H9 (cell line): ENCODE measurements around the gene RIMBP2. TPM values are rescaled to one million over a fixed set of nuclear protein-coding genes. Genes with fewer than 3 reads are reported as not detected.

Source experiments
- DNase-seq: peaks from one replicate; pipeline ENCODE4 v3.0.0-alpha.2; 2017
- H2AFZ ChIP-seq: one replicate; pipeline ENCODE4 v1.6.1; 2013; ENCODE audit warnings: mild to moderate bottlenecking, low read length, control low read depth, moderate library complexity
- H2AK5ac ChIP-seq: 2 replicates; pipeline ENCODE4 v1.6.1; 2013; ENCODE audit warnings: low read length, control low read depth, mixed read lengths; ENCODE audit not compliant: insufficient read length
- H2BK120ac ChIP-seq: one replicate; pipeline ENCODE4 v1.6.1; 2013; ENCODE audit warnings: low read depth, mild to moderate bottlenecking, low read length, control low read depth, inconsistent platforms; ENCODE audit not compliant: poor library complexity, severe bottlenecking
- H2BK12ac ChIP-seq: 2 replicates; pipeline ENCODE4 v1.6.1; 2013; ENCODE audit warnings: low read length, control low read depth, mixed read lengths, low read depth; ENCODE audit not compliant: insufficient read length
- H2BK15ac ChIP-seq: 2 replicates; pipeline ENCODE4 v1.6.1; 2013; ENCODE audit warnings: low read depth, low read length, control low read depth
- H2BK20ac ChIP-seq: one replicate; pipeline ENCODE4 v1.6.1; 2013; ENCODE audit warnings: low read depth, mild to moderate bottlenecking, low read length, control low read depth, inconsistent platforms; ENCODE audit not compliant: poor library complexity, severe bottlenecking
- H2BK5ac ChIP-seq: 2 replicates; pipeline ENCODE4 v1.6.1; 2013; ENCODE audit warnings: low read length, control low read depth, mixed read lengths; ENCODE audit not compliant: insufficient read length
- H3K14ac ChIP-seq: 2 replicates; pipeline ENCODE4 v1.6.1; 2013; ENCODE audit warnings: low read length, control low read depth; ENCODE audit not compliant: insufficient read depth
- H3K18ac ChIP-seq: 2 replicates; pipeline ENCODE4 v1.6.1; 2013; ENCODE audit warnings: low read depth, mild to moderate bottlenecking, mixed read lengths, low read length, control low read depth; ENCODE audit not compliant: insufficient read length
- H3K23ac ChIP-seq: 2 replicates; pipeline ENCODE4 v1.6.1; 2013; ENCODE audit warnings: low read length, control low read depth, mixed read lengths, low read depth; ENCODE audit not compliant: insufficient read length
- H3K23me2 ChIP-seq: 2 replicates; pipeline ENCODE4 v1.6.1; 2013; ENCODE audit warnings: low read depth, mild to moderate bottlenecking, mixed read lengths, low read length, control low read depth; ENCODE audit not compliant: insufficient read length, poor library complexity, severe bottlenecking
- H3K27ac ChIP-seq: 2 replicates; pipeline ENCODE4 v1.5.1; 2013; ENCODE audit warnings: low read length, control low read depth, mixed read lengths, low read depth; ENCODE audit not compliant: insufficient read length
- H3K27me3 ChIP-seq: 2 replicates; pipeline ENCODE4 v1.6.1; 2013; ENCODE audit warnings: low read length, control low read depth, inconsistent platforms; ENCODE audit not compliant: insufficient read depth
- H3K4ac ChIP-seq: 2 replicates; pipeline ENCODE4 v1.6.1; 2013; ENCODE audit warnings: low read depth, mild to moderate bottlenecking, control low read depth, inconsistent platforms, low read length, moderate library complexity
- H3K4me1 ChIP-seq: 2 replicates; pipeline ENCODE4 v1.6.1; 2013; ENCODE audit warnings: low read length, control low read depth, inconsistent platforms; ENCODE audit not compliant: insufficient read depth
- H3K4me2 ChIP-seq: 2 replicates; pipeline ENCODE4 v1.6.1; 2013; ENCODE audit warnings: low read length, control low read depth, mixed read lengths; ENCODE audit not compliant: insufficient read length, insufficient read depth
- H3K56ac ChIP-seq: 2 replicates; pipeline ENCODE4 v1.6.1; 2013; ENCODE audit warnings: low read depth, mild to moderate bottlenecking, mixed read lengths, low read length, control low read depth; ENCODE audit not compliant: insufficient read length
- H3K79me1 ChIP-seq: 2 replicates; pipeline ENCODE4 v1.6.1; 2013; ENCODE audit warnings: low read depth, mild to moderate bottlenecking, moderate library complexity, low read length, control low read depth, inconsistent platforms; ENCODE audit not compliant: insufficient read depth, poor library complexity, severe bottlenecking
- H3K79me2 ChIP-seq: 2 replicates; pipeline ENCODE4 v1.6.1; 2013; ENCODE audit warnings: low read length, control low read depth, inconsistent platforms; ENCODE audit not compliant: insufficient read depth
- H3K9ac ChIP-seq: 2 replicates; pipeline ENCODE4 v1.6.1; 2013; ENCODE audit warnings: low read length, control low read depth, mixed read lengths; ENCODE audit not compliant: insufficient read length; ENCODE audit errors: extremely low read depth
- H3K9me3 ChIP-seq: one replicate; pipeline ENCODE4 v1.6.1; 2013; ENCODE audit warnings: low read depth, low read length, inconsistent platforms; ENCODE audit not compliant: control insufficient read depth
- H3T11ph ChIP-seq: one replicate; pipeline ENCODE4 v1.6.1; 2013; ENCODE audit warnings: mild to moderate bottlenecking, low read length, control low read depth, inconsistent platforms
- H4K20me1 ChIP-seq: one replicate; pipeline ENCODE4 v1.6.1; 2013; ENCODE audit not compliant: control insufficient read depth, insufficient read length, insufficient read depth
- H4K5ac ChIP-seq: 2 replicates; pipeline ENCODE4 v1.6.1; 2013; ENCODE audit warnings: low read depth, mild to moderate bottlenecking, mixed read lengths, low read length, control low read depth; ENCODE audit not compliant: insufficient read length
- H4K8ac ChIP-seq: replicated peaks from 2 replicates; pipeline ENCODE4 v1.6.1; 2013; ENCODE audit warnings: low read length, control low read depth, mixed read lengths, low read depth; ENCODE audit not compliant: insufficient read length
- H4K91ac ChIP-seq: 2 replicates; pipeline ENCODE4 v1.6.1; 2013; ENCODE audit warnings: low read depth, mild to moderate bottlenecking, moderate library complexity, mixed read lengths, low read length, control low read depth; ENCODE audit not compliant: insufficient read length
- H3K27ac Mint-ChIP-seq, 3 experiments: 2 replicates in 2 of 3; 3 replicates in 1 of 3; pipeline ENCODE4 v1.8.0; 2020 to 2021; ENCODE audit warnings: mixed read lengths in 3 of 3, mild to moderate bottlenecking in 1 of 3, moderate library complexity in 1 of 3
- H3K27me3 Mint-ChIP-seq: 2 replicates; pipeline ENCODE4 v1.8.0; 2021; ENCODE audit warnings: low read depth, mild to moderate bottlenecking, moderate library complexity, mixed read lengths
- H3K36me3 Mint-ChIP-seq, 3 experiments: 2 replicates in 2 of 3; 3 replicates in 1 of 3; pipeline ENCODE4 v1.8.0; 2020 to 2021; ENCODE audit warnings: low read depth in 3 of 3, mixed read lengths in 3 of 3; ENCODE audit not compliant: insufficient read depth in 1 of 3
- H3K4me1 Mint-ChIP-seq, 2 experiments: 2 replicates each; pipeline ENCODE4 v1.8.0; 2020; ENCODE audit warnings: mixed read lengths in 2 of 2
- H3K4me3 Mint-ChIP-seq, 2 experiments: 2 replicates in 1 of 2; 3 replicates in 1 of 2; pipeline ENCODE4 v1.8.0; 2020 to 2021; ENCODE audit warnings: mild to moderate bottlenecking in 2 of 2, mixed read lengths in 2 of 2, moderate library complexity in 1 of 2
- H3K9me3 Mint-ChIP-seq, 2 experiments: 2 replicates in 1 of 2; 3 replicates in 1 of 2; pipeline ENCODE4 v1.8.0; 2020; ENCODE audit warnings: mild to moderate bottlenecking in 2 of 2, mixed read lengths in 2 of 2, moderate library complexity in 1 of 2
- CTCF ChIP-seq: fragments of 200-600 bp; sonication (generic); conservative IDR thresholded peaks from 3 replicates; pipeline ENCODE4 v1.8.0; 2021; ENCODE audit warnings: antibody characterized with exemption, mild to moderate bottlenecking
- WGBS: extraction: QIAGEN DNeasy Blood & Tissue Kit; methylation state at CpG from one replicate; pipeline ENCODE4 v1.1.7; 2013; ENCODE audit warnings: missing lambda C conversion rate, low lambda C conversion rate, mixed read lengths; ENCODE audit not compliant: insufficient read length; ENCODE audit errors: extremely low coverage; 5-methylcytosine and 5-hydroxymethylcytosine counted together
- total RNA-seq: library from RNA; stranded (reverse); gene quantifications from 2 replicates; pipeline ENCODE4 v1.2.1, GENCODE V29; 2021

Gene RIMBP2
- total RNA-seq, 1 experiment from 2014 or later, result 0.70 TPM

GRCh38 chr12:130764073-130764472 lies 48.0 kb upstream of the RIMBP2 start:
- no peak overlapping the region for H3T11ph ChIP-seq
- no peaks in the 10 kb centered on the region for H3K23me2 ChIP-seq
- Mint-ChIP-seq H3K4me1 (no peaks in the 10 kb centered on the region), H3K4me3 (no peak overlapping the region), H3K36me3 (no peaks in the 10 kb centered on the region), H3K27me3 (peaks cover 22% of the 10 kb centered on the region), H3K27ac (no peak overlapping the region), H3K9me3 (no peaks in the 10 kb centered on the region)
- H2BK120ac ChIP-seq, result no peak overlapping the region
- no peak overlapping the region for H2BK15ac ChIP-seq
- no peaks in the 10 kb centered on the region for H3K4me1 ChIP-seq
- no CpG with 5 or more reads among the region's 4 CpGs for WGBS
- no peak overlapping the region for H4K91ac ChIP-seq
- H3K56ac ChIP-seq, result no peak overlapping the region
- no peak overlapping the region for H2BK12ac ChIP-seq
- TF ChIP-seq CTCF, result no peak
- H2AK5ac ChIP-seq, result no peak overlapping the region
- H3K79me1 ChIP-seq, result no peaks in the 10 kb centered on the region
- no peak overlapping the region for H3K4me2 ChIP-seq
- no peaks in the 10 kb centered on the region for H3K27me3 ChIP-seq
- H3K9me3 ChIP-seq, result peaks cover 16% of the 10 kb centered on the region
- no peak overlapping the region for H3K27ac ChIP-seq
- DNase-seq, result no peak
- H2BK20ac ChIP-seq, result no peak overlapping the region
- no peak overlapping the region for H3K14ac ChIP-seq
- H4K5ac ChIP-seq, result no peak overlapping the region
- no peaks in the 10 kb centered on the region for H4K20me1 ChIP-seq
- no peak overlapping the region for H3K18ac ChIP-seq
- H3K23ac ChIP-seq, result no peak overlapping the region
- no peak overlapping the region for H3K9ac ChIP-seq
- H3K4ac ChIP-seq, result no peak overlapping the region
- H2AFZ ChIP-seq, result no peak overlapping the region
- H3K79me2 ChIP-seq, result no peaks in the 10 kb centered on the region
- no peak overlapping the region for H4K8ac ChIP-seq
- no peak overlapping the region for H2BK5ac ChIP-seq
